ENCODE measurements around the gene LYPD6B. TPM values are rescaled to one million over a fixed set of nuclear protein-coding genes. Genes with fewer than 3 reads are reported as not detected.

Gene LYPD6B
- polyA plus RNA-seq, 1 of the 3 experiments (the other 2 are of a cell fraction), result 18.2 TPM

GRCh38 chr2:149027590-149028250 lies 10.8 kb upstream of the LYPD6B start:
- no peak for TF ChIP-seq GATA2 (CRISPR knock-in tag; IDR thresholded peaks at IDR 0.05)
- TF ChIP-seq ELF1 (IDR thresholded peaks at IDR 0.05), result no peak
- no peak for TF ChIP-seq MXI1 (IDR thresholded peaks at IDR 0.05; ENCODE audit: low read depth, low read length)
- no peak for TF ChIP-seq IRF3 (IDR thresholded peaks at IDR 0.05; ENCODE audit: low read depth, low read length)
- TF ChIP-seq YY1 (IDR thresholded peaks at IDR 0.05; ENCODE audit: low read depth), result no peak
- no peak for TF ChIP-seq USF1 (IDR thresholded peaks at IDR 0.05; ENCODE audit: borderline replicate concordance, low read depth)
- TF ChIP-seq EP300 (IDR thresholded peaks at IDR 0.05; ENCODE audit: borderline replicate concordance in 1 of 2, low read depth in 1 of 2, low read length in 1 of 2), result no peak
- TF ChIP-seq SIN3A (IDR thresholded peaks at IDR 0.05; ENCODE audit: borderline replicate concordance, low read depth, low read length), result no peak
- TF ChIP-seq FOXJ3 (CRISPR knock-in tag; IDR thresholded peaks at IDR 0.05), result no peak
- no peak for TF ChIP-seq CHD2 (IDR thresholded peaks at IDR 0.05; ENCODE audit: low read length, partially characterized antibody)
- TF ChIP-seq RFX5 (IDR thresholded peaks at IDR 0.05; ENCODE audit: low read length), result no peak
- no peak for TF ChIP-seq FOXM1 (IDR thresholded peaks at IDR 0.05; ENCODE audit: low read depth)
- TF ChIP-seq NRF1 (IDR thresholded peaks at IDR 0.05; ENCODE audit: low read depth, low read length), result no peak
- TF ChIP-seq REST (IDR thresholded peaks at IDR 0.05; ENCODE audit: low read depth, low read length), result no peak
- TF ChIP-seq RCOR1 (IDR thresholded peaks at IDR 0.05; ENCODE audit: low read length), result no peak
- TF ChIP-seq PBX3 (IDR thresholded peaks at IDR 0.05), result no peak
- TF ChIP-seq JUND (IDR thresholded peaks at IDR 0.05), result no peak
- no peak for TF ChIP-seq ZBTB33 (IDR thresholded peaks at IDR 0.05; ENCODE audit: borderline replicate concordance, low read depth)
- TF ChIP-seq TEAD4 (IDR thresholded peaks at IDR 0.05; ENCODE audit: borderline replicate concordance, insufficient read depth), result no peak
- H3K9me3 ChIP-seq, result no peaks in the 10 kb centered on the region
- H3F3A ChIP-seq (replicated peaks; ENCODE audit: insufficient read depth), result peaks cover 5% of the 10 kb centered on the region
- no peaks in the 10 kb centered on the region for H4K20me1 ChIP-seq (ENCODE audit: insufficient read depth)
- H3K9ac ChIP-seq, result no peak overlapping the region
- no peaks in the 10 kb centered on the region for H3K9me2 ChIP-seq
- H3K4me3 ChIP-seq (ENCODE audit: low read depth in 2 of 2, low read length in 1 of 2), result no peak overlapping the region
- no peak overlapping the region for H2AFZ ChIP-seq (ENCODE audit: low read depth)
- H3K4me2 ChIP-seq, result no peak overlapping the region
- ChIA-PET POLR2A (no interaction called here), CTCF (interaction anchor here (1.2 to 6.0 kb wide), 4 partner anchors 10 to 534 kb away, joined by 3 to 55 read pairs (median 7); no protein-coding TSS in a partner anchor)
- H3K27me3 ChIP-seq (ENCODE audit: insufficient read depth), result no peaks in the 10 kb centered on the region
- no peaks in the 10 kb centered on the region; a peak in 2 of 4 replicates for H3K4me1 ChIP-seq (ENCODE audit: control insufficient read depth in 1 of 2, insufficient read depth in 2 of 2, low read depth in 1 of 2, low read length in 1 of 2)
- H3K36me3 ChIP-seq (replicated peaks in 1 of 2; ENCODE audit: control insufficient read depth in 1 of 2, insufficient read depth in 2 of 2, low read length in 1 of 2), result no peaks in the 10 kb centered on the region
- no peak overlapping the region for H3K27ac ChIP-seq (ENCODE audit: low read depth in 2 of 2, low read length in 1 of 2)
- 82% methylated on average over 7 of the region's 7 CpGs for WGBS (ENCODE audit: low lambda C conversion rate)
- DNase-seq, result no peak
- H3K79me2 ChIP-seq (ENCODE audit: insufficient read depth), result no peaks in the 10 kb centered on the region

All from SK-N-SH (cell line).